Astrocyte of the hippocampus (primary cell): ENCODE results near the gene LLGL2.

Experiments used
- DNase-seq: peaks from one replicate; pipeline ENCODE4 v3.0.0; 2011; ENCODE audit warnings: low read depth, low spot score

The LLGL2 gene

DNA sequence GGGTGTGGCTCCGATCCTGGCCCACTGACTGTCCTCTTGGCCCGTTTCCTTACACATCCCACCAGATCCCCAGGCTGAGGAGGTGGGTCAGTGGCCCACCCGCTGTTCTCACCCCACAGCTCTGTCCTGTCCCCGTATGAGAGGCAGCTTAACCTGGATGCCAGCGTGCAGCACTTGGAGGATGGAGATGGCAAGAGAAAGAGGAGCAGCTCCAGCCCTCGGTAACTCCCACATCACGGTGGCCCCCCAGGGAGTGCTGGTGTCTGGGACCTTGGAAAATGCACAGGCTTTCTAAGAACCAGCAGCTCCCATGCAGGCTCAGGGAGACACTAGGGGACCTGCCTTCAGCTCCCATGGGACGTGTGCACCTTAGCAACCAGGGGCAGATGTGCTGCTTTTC lies 4.2 kb upstream of the LLGL2 start:
- DNase-seq, result no peak

DNA sequence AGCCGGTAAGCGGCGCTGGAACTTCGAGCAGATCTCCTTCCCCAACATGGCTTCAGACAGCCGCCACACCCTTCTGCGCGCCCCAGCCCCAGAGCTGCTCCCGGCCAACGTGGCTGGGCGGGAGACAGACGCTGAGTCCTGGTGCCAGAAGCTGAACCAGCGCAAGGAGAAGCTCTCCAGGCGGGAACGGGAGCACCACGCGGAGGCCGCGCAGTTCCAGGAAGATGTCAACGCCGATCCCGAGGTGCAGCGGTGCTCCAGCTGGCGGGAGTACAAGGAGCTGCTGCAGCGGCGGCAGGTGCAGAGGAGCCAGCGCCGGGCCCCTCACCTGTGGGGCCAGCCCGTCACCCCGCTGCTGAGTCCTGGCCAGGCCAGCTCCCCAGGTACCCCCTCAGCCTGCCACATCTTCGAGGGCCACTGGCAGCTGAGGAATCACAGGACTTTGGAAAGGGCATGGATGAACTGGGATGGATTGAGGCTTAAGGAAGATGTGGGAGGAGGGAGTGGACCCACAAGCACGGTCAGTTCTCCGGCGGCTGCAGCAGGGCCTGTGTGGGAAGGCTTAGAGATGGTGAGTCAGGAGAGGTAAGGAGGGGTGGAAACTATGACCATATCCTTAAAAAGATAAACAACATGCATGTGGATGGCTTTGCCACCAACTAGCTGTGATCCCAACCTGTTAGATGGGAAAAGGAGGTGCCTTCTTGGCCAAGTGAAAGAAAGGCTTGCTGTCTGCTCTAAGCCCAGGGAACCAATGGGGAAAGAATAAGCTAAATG lies 3.4 kb upstream of the LLGL2 start:
- DNase-seq, result no peak

DNA sequence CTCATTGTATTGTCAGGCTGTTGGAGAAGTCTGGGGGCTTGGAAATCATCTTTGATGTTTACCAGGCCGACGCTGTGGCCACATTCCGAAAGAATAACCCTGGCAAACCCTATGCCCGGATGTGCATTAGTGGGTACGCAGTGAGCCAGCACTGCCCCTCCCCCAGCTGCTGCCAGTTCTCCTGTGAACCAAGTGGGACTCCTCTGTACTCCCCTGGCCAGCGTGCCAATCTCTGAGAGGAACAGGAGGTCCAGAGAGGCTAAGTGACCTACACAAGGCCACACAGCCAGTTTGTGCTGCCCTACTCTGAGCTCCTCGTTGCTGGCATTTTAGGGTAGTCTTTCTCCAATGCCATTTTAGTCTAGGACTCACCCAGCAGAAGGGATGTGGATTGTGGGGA lies 1.9 kb upstream of the LLGL2 start:
- DNase-seq, result no peak

DNA sequence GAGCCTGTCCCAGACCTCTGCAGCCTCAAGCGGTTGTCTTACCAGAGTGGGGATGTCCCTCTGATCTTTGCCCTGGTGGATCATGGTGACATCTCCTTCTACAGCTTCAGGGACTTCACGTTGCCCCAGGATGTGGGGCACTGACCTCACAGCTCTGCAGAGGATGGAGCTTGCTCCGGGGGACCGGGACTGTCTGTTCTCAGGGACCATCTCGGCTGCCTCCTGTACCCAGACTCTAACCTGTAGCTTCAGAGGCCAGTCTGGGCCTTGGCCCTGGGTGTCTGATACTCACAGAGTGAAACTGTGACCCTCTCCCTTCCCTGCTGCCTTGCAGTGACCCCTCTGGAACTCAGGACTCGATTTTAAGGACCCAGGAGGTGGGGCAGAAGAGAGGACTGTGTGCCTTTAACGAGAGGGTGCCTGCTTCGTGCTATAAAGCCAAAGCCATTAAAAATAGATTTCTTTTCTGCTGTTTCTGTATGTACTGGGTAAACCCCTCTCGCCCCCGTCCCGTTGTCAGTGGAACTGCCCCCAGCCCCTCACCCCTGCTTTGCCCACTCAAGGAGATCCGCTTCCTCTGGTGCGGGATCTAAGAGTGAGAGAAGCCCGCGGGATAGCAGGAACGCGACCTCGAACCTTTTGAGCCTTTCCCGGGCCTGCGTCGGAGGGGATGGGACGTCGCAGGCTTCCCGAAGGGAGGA lies 1.1 kb upstream of the LLGL2 start:
- no peak for DNase-seq

DNA sequence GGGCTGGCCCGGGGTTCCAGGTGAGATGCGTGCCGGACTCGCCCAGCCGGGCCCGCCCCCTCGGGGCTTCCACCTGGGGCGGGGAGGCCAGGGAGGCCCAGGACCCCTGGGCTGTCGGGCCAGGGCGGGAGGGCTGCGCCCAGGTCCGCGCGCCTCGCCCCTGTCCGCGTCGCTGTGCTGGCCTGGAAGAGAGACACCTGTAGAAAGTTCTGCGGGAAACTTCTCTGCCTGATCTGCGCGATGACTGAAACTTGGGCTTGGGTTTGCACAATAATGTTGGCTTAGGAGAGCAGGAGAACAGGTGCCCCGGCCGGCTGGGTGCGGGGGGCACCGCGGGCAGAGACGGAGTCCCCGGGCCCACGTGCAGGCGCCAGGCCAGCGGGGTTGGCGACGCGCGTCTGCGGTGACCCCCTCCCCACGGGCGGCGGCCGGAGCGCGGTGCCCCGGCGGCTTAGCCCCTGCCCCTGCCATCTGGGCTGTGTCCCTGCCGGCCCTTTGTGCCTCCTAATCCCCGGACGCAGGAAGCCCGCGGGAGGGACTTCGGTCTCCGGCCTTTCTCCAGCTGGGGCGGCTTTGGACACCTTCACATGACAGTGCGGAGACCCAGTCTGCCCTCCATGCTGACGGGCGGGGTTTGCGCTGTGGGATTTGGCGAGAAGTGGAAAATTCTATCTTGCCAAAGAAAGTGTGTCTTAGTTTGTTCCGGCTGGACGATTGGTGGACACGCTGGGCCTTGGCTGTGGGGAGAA lies 483 bp downstream of the LLGL2 start:
- DNase-seq, result no peak

DNA sequence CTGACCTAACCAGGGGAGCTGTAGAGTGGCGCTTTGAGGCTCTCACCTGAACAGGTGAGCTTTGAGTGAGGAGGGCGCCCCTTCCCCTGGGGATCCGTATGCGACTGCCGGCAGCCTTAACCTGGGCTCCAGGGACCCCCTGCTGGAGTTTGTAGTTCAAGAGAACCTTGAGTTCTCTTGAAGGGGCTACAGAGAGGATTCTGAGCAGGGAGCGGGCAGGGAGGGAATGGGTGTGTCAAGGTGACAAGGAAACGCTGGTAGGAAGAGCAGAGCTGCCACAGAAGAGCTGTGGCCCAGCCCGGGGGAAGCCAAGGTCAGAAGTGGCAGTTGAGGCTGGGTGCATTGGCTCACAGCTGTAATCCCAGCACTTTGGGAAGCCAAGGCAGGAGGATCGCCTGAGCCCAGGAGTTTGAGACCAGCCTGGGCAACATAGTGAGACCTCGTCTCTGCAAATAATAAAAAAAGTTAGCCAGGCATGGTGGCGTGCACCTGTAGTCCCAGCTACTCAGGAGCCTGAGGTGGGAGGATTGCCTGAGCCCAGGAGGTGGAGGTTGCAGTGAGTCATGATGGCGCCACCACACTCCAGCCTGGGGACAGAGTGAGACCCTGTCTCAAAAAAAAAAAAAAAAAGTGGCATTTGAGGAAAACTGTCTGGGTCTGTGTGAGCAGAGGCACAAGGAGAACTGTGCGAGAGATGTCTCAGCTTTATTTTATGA lies 1.2 kb downstream of the LLGL2 start:
- DNase-seq, result no peak

DNA sequence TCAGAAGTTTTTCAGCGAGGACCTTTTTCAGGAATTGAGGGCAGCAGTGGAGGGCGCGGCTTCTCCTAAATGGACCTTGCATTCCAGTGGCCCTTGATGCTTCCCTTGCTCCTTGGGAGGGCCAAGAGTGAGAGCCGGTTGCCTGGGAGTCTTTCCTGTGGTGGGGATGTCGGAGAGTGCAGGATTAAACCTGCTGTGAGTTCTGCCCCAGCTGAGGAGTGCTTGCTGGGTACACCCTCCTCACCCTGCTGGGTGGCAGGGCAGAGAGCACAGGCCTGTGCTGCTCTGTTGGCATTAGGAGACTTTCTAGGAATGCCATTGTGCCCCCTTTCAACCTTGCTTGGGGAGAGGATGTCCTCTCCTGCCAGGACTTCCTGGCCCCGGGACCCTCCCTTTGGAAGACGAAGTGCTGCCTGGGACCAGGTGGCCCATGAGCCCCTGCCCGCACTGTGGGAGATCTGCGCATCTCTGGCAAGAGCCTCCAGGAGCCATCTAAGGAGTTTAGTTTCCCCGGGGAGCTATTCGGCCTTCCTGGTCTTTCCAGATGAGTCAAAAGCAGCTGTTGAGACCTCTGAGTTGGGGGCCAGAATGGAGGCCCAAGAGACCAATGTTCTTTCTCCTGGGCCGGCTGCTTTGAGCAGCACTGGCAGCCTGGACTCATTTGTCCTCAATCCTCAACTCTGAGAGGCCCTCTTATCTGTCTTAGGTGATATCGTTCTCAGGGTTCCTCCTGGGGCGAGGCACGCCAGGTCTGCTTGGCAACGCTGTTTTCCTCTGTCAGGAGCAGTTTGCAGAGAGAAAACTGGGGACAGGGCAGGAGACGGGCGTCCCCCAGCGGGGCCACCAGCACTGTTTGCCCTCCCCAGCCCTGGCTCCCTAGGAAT lies 5.6 kb downstream of the LLGL2 start:
- DNase-seq, result no peak

DNA sequence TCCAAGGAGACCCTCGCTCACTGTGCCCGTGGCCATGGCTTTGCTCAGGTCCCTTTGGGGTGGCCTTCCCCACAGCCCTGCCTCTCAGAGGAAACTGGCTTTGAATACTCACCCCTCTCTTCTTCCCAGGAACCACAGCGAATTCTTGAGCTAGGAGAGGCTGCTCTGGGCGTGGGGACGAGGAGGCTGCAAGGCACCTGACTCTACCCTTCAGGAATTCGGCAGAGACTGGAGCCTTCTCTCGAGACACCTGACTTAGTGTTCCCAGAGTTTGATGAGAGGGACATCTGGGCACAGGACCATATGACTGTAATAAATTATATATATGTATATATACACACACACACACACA lies 6.2 kb downstream of the LLGL2 start:
- DNase-seq, result peak; percentile 35

DNA sequence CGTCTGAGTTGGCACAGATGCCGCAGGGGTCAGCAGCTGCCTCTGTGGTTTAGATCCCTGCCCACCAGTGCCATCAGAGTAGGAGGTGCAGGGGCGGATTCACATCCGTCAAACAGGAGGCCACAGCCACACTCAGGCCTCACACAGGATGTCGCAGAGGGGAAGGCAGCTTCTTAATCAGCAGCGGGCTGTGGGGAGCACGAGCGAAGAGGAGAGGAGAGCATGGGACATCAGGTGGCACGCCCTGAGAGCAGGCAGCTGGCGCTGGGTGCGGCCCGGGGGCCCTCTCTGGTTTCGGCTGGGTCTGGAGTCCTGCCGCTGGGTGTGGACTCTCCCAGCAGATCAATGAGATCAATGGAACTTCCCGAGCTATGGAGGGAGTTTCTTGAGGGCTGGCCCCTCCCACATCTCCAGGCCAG lies 9.6 kb downstream of the LLGL2 start:
- DNase-seq, result no peak

DNA sequence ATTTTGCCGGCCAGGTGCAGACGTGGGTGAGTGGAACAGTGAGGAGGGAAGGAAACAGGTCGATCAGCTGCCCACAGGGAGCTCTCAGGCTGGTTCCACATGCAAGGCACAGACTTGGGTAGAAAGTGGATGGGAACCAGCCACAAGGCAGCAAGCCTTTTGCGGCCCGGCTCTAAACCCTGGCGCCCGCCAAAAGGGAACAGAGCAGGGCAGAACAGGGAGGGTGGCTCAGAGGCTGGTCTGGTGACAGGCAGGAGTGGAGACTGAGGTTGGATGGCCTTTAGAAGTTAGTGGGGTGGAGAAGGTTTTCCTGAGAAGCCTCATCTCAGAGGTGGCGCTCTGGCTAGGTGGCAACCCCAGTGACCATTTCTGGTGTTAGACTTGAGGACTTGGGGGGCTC lies 10.4 kb downstream of the LLGL2 start:
- no peak for DNase-seq

DNA sequence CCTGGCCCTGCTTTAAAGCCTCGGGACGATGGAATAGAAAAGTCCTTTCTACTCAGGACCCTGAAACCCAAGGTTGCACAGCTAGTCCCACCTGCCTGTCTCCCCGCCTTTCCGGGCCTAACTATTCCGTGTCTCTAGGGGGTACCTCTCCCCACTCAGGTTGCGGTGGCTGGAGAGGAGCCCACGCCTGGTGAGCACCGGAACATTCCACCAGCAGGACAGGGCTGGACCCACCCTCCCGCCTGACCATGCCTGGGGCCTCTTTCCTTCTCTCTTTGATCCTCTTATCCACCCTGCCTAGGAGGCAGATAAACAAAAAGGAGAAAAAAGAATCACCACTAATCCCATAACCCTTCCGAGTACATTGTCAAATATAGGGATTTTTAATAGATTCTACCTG lies 10.9 kb downstream of the LLGL2 start:
- no peak for DNase-seq

DNA sequence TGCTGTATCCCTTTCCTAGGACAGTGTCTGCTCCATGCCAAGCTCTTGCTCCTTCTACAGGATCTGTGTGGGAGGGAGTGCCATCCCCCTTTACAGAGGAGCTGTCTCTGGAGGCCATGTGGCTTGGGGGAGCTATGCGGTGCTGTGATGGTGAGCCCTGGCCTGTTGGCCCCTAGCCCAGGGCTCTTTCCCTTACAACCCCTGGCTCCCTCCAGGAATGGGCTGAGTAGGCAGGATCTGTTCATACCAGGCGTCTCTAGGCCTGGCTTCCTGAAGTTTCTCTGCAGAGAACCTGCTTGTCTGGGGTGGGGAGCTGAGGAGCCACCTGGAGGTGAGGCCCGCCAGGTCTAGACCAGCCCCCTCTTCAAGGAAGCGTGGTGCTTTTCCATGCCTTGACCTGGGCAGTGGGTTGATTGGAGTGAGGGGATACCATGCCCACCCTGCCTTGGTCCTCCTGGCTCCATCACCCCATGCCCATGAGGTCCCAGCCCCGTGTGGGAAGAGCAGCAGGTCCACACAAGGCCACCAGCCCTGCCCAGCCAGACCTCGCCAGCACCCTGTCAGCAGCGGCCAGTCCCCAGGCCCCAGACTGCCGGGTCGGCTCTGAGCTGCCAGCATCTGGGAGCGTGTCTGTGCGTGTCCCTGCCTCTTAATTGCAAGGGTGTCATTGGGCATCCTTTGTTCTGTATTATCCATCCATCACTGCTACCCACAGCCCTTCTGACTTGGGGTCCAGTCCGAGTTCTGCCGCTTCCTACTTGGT lies 14.7 kb downstream of the LLGL2 start:
- peak; percentile 36 for DNase-seq

DNA sequence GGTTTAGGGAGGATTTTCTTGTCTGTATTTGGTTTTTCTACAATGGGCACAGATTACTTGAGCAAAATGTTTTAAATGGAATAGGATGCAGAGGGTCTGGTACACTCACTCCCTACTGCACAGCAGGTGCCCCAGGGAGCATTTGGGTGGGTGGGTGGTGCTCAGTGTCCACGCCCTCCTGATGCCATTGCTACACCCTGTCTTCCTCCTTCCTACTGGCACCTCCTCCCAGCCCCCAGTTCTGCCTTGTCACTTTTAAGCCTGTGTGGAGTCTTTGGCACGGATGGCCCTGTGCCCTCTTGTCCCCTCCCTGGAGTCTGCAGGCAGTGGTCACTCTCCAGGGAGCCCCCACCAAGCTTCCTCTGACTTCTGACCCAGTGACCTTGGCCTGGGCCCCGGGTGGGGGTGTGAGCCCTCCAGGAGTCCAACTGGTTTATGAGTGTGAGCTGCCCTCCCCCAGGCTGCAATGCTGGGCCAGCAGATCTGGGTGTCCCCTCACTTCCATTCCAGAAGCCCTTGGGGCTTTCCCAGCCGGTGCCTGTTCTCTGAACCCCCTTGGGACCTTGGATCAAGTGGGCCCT lies 15.5 kb downstream of the LLGL2 start:
- DNase-seq, result no peak

DNA sequence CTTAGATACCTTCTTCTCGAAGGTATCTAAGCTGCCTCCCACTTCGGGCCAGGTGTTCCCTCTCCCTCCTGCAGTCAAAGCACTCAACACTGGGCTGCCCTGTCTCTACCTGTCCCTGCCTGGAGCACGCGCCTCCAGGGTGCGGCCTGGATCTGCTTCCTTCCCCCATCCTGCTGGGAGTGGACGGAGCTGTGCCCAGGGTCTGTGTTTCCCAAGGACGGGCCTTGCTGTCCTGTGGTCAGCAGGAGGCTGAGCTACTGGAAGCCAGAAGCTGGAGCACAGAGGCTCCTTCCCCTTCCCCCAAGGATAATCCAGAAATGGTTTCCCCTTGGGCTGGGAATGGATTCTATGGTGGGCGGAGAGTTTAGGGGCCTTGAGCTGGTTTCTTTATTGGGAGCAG lies 16.7 kb downstream of the LLGL2 start:
- DNase-seq, result no peak

DNA sequence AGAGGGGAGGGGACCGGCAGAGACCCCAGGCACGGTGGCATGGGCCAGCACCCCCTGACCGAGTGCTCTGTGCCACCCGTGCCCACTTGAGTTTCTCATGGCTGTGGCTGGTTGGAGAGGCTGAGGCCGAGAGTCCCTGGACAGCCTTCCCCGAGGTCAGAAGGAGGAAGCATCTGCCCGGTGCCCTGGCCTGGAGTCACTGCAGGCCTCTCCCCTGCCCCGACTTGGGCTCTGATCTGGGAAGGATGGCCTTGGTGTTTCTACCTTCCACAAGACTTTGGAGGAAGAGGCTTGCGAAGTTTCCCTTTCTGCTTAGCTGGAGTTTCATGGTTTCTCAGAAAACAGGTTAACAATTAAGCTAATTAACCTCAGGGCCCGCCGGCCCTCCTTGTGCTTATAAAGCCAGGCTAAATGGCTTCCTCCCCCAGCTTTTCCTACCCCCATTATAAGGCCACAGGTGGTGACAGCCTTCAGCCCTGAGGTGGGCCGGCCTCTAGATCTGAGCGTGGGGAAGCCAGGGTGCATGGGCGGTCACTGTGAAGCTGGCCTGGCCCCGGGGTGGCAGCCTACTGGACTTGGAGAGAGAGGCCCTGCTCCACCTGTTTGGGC lies 17.3 kb downstream of the LLGL2 start:
- no peak for DNase-seq

DNA sequence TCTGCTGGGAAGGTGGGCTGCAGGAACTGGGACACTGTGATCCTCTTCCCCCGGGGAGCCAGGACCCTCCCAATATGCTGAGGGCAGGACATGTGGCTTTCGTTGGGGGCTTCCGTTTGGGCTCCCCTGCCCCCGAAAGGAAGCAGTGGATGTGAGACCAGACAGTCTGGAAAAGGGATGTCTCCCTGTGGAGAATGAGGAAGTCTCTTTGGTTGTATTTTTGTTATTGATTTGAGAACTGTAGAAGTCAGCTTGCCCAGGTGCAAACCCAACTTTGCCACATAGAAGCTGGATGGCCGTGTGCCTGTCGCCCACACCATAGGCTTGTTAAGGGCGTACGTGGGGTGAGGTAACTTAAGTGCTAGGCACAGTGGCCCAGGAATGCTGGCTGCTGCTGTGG lies 18.8 kb downstream of the LLGL2 start:
- no peak for DNase-seq

DNA sequence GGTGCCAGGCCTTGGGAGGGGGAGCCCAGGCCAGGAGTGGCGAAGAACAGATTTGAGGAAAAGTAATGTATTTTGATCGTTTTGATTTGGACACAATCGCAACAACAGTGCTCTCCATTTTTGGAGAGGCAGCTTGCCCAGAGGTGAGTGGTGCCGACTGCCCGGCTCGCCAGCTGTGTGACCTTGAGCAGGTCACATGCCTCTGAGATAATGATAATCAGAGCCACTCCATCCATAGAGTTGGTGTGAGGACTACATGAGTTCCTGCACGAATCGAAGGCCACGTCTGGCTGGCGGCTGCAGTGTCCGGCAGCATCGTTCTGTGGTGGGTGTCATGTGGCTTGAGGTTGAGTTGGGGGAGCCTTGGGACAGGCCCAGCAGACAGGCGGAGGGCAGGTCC lies 20.7 kb downstream of the LLGL2 start:
- DNase-seq, result no peak

DNA sequence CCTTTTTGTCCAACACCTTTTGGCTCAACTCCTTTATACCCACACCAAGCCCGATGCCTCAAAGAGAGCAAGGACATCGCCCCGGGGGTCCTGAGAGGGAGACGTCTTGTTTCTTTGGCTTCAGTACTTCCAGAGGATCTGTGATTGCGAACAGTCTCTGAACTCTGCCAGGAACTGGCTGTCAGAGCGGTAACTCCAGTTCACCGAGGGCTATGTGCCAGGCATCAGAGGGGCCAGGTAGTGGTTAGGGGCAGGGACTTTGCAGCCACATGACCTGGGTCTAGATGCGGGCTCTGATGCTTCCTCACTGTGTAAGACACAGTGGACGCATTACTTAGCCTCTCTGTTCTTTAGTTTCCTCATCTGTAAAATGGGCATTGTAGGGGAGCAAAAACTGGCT lies 21.6 kb downstream of the LLGL2 start:
- DNase-seq, result no peak

DNA sequence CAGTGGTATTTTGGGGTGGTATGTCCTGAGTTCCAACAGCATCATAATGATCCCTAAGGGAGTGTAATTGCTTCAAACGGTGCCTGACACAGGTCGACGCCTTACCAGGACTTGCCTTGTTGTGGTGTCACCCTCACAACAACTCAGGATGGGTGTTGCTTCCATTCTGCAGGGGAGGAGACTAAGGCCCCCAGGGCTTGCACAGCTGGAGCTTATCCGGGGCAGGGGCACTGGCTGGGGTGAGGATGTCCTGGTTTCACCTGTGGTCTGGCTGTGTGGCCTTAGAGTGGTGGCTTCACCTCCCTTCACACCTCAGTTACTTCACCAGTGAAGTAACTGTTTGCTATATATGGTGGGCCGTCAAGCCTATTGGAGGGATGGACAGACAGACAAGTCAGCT lies 23.3 kb downstream of the LLGL2 start:
- no peak for DNase-seq
